Measurements from ENCODE around the gene SRRM2.

SRRM2 gene

GRCh38 chr16:2752035-2752849, at the start of gene SRRM2:
SRRM2 (plus strand) TSS chr16:2752638; CDS start chr16:2756365, 3,727 bp downstream.
- DNase-seq, result peak; percentile 96

GRCh38 chr16:2702871-2703745, 49.3 kb upstream of the SRRM2 start:
- DNase-seq, result no peak

- no peak for DNase-seq
Observed at GRCh38 chr16:2704166-2704982, 48.1 kb upstream of the SRRM2 start.

- DNase-seq, result no peak
Observed at GRCh38 chr16:2704983-2705275, 47.5 kb upstream of the SRRM2 start.

- no peak for DNase-seq
Observed at GRCh38 chr16:2705351-2705750, 47.1 kb upstream of the SRRM2 start.

- no peak for DNase-seq
Observed at GRCh38 chr16:2706085-2706484, 46.4 kb upstream of the SRRM2 start.

- DNase-seq, result no peak
Observed at GRCh38 chr16:2706611-2707311, 45.7 kb upstream of the SRRM2 start.

- DNase-seq, result no peak
Observed at GRCh38 chr16:2707368-2708289, 44.8 kb upstream of the SRRM2 start.

- no peak for DNase-seq
Observed at GRCh38 chr16:2708290-2708639, 44.2 kb upstream of the SRRM2 start.

GRCh38 chr16:2708955-2709587, 43.4 kb upstream of the SRRM2 start:
- DNase-seq, result no peak

GRCh38 chr16:2709588-2709984, 42.9 kb upstream of the SRRM2 start:
- DNase-seq, result no peak

GRCh38 chr16:2710021-2710710, 42.3 kb upstream of the SRRM2 start:
- DNase-seq, result no peak

GRCh38 chr16:2710711-2711231, 41.7 kb upstream of the SRRM2 start:
- DNase-seq, result no peak

GRCh38 chr16:2711370-2712062, 40.9 kb upstream of the SRRM2 start:
- no peak for DNase-seq

GRCh38 chr16:2712063-2712441, 40.4 kb upstream of the SRRM2 start:
- DNase-seq, result no peak

- no peak for DNase-seq
Observed at GRCh38 chr16:2712546-2712945, 39.9 kb upstream of the SRRM2 start.

- no peak for DNase-seq
Observed at GRCh38 chr16:2713523-2713922, 38.9 kb upstream of the SRRM2 start.

GRCh38 chr16:2713985-2714774, 38.3 kb upstream of the SRRM2 start:
- no peak for DNase-seq

GRCh38 chr16:2715064-2715463, 37.4 kb upstream of the SRRM2 start:
- no peak for DNase-seq

All from NCI-H1092 (cell line).